ENCODE data around the gene DOCK8. TPM values are rescaled to one million over a fixed set of nuclear protein-coding genes. Genes with fewer than 3 reads are reported as not detected.

DOCK8 gene
- total RNA-seq, 1 experiment from 2014 or later, result 15.2 TPM

DNA sequence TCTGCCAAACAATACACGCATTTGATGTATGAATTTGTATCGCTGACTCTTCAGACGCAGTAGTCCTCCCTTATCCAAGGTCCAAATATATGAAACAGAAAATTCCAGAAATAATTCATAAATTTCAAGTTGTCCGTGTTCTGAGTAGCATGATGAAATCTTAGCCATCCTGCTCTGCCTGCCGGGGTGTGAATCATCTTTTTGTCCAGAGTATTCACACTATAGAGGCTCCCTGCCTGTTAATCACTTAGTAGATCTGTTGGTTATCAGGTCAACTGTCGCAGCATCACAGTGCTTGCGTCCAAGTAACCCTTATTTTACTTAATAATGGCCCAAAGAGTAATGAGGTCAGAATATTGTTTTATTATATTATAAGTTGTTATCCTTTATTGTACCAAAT, 268.1 kb downstream of the DOCK8 start:
- Mint-ChIP-seq H3K27me3 (ENCODE audit: insufficient read depth, unreplicated experiment) (no peaks in the 10 kb centered on the region), H3K4me1 (ENCODE audit: low read depth, unreplicated experiment) (peaks cover 40% of the 10 kb centered on the region), H3K9me3 (ENCODE audit: unreplicated experiment) (no peaks in the 10 kb centered on the region), H3K4me3 (ENCODE audit: unreplicated experiment) (no peak overlapping the region), H3K36me3 (ENCODE audit: insufficient read depth, unreplicated experiment) (peaks cover 3% of the 10 kb centered on the region), H3K27ac (ENCODE audit: unreplicated experiment) (no peak overlapping the region)
- TF ChIP-seq, protein P1, sequence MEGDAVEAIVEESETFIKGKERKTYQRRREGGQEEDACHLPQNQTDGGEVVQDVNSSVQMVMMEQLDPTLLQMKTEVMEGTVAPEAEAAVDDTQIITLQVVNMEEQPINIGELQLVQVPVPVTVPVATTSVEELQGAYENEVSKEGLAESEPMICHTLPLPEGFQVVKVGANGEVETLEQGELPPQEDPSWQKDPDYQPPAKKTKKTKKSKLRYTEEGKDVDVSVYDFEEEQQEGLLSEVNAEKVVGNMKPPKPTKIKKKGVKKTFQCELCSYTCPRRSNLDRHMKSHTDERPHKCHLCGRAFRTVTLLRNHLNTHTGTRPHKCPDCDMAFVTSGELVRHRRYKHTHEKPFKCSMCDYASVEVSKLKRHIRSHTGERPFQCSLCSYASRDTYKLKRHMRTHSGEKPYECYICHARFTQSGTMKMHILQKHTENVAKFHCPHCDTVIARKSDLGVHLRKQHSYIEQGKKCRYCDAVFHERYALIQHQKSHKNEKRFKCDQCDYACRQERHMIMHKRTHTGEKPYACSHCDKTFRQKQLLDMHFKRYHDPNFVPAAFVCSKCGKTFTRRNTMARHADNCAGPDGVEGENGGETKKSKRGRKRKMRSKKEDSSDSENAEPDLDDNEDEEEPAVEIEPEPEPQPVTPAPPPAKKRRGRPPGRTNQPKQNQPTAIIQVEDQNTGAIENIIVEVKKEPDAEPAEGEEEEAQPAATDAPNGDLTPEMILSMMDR (IDR thresholded peaks at IDR 0.05; ENCODE audit: insufficient read depth in 1 of 2, low read depth in 1 of 2, low read length in 1 of 2, severe bottlenecking in 1 of 2, unreplicated experiment in 1 of 2), result no peak
- POLR2A ChIA-PET, result no interaction called here
- no peak for DNase-seq
- Histone ChIP-seq H3K27me3 (replicated peaks; ENCODE audit: control insufficient read depth, insufficient read depth, low read length) (no peaks in the 10 kb centered on the region), H3K4me3 (ENCODE audit: low read depth, low read length) (no peak overlapping the region), H3K4me1 (peaks cover 91% of the 10 kb centered on the region), H3K36me3 (ENCODE audit: control insufficient read depth, insufficient read depth, low read length) (no peaks in the 10 kb centered on the region), H3K9me3 (no peaks in the 10 kb centered on the region)
- CTCF ChIA-PET, result no interaction called here
- BruUV-seq (replicated peaks), result no TSS peak
- intact Hi-C loops (cut with micrococcal nuclease; ENCODE audit: unreplicated experiment), result no loop called here

DNA sequence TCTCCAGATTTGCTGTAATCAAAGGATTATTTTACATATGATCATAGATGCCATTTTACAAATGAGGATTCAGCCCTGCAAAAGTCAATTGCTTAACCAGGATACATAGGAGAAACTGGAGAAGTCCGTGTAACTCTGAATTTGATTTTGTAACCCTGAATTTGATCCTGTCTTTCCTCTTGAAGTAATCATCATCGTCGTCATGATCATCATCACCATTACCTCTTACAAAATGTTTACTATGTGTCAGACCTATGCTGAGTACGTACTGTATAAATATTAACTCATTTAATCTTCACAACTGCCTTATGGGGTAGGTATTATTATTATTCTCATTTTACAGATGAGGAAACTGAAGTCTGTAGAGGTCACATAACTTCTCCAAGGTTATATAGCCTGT, 271.5 kb downstream of the DOCK8 start:
- H3K36me3 ChIP-seq (ENCODE audit: control insufficient read depth, insufficient read depth, low read length), result no peaks in the 10 kb centered on the region
- H3K27me3 ChIP-seq (replicated peaks; ENCODE audit: control insufficient read depth, insufficient read depth, low read length), result no peaks in the 10 kb centered on the region
- BruUV-seq (replicated peaks), result no TSS peak
- CTCF ChIA-PET, result interaction anchor here (0.6 kb wide), 1 partner anchor 115 kb away, joined by 4 read pairs; no protein-coding TSS in a partner anchor
- Mint-ChIP-seq H3K27ac (ENCODE audit: unreplicated experiment) (no peak overlapping the region), H3K36me3 (ENCODE audit: insufficient read depth, unreplicated experiment) (no peaks in the 10 kb centered on the region), H3K9me3 (ENCODE audit: unreplicated experiment) (no peaks in the 10 kb centered on the region), H3K27me3 (ENCODE audit: insufficient read depth, unreplicated experiment) (no peaks in the 10 kb centered on the region), H3K4me3 (ENCODE audit: unreplicated experiment) (no peak overlapping the region), H3K4me1 (ENCODE audit: low read depth, unreplicated experiment) (peaks cover 22% of the 10 kb centered on the region)
- no peaks in the 10 kb centered on the region for H3K9me3 ChIP-seq
- POLR2A ChIA-PET, result no interaction called here
- H3K4me1 ChIP-seq, result peaks cover 86% of the 10 kb centered on the region
- intact Hi-C loops (cut with micrococcal nuclease; ENCODE audit: unreplicated experiment), result no loop called here
- no peak overlapping the region for H3K4me3 ChIP-seq (ENCODE audit: low read depth, low read length)
- no peak for DNase-seq
- TF ChIP-seq, protein P1 (IDR thresholded peaks at IDR 0.05; ENCODE audit: insufficient read depth in 1 of 2, low read depth in 1 of 2, low read length in 1 of 2, severe bottlenecking in 1 of 2, unreplicated experiment in 1 of 2), result no peak

DNA sequence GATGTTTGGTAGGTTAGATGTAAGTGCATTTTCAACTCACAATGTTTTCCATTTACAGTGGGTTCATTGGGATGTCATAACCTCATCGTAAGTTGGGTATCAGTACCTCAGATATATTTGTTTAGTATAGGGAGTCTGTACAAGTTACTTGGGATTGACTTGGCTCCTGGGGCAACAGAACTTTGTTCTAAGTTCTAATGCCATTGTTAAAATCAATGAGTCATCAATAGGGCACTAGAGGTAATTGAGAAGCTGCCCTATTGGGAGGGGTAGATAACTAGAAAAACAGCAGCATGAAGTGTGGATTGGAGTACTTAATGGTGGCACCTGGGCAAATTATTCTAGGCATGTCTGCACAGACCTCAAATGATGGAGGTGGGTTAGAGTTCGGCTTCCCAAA, 272.8 kb downstream of the DOCK8 start:
- H3K27me3 ChIP-seq (replicated peaks; ENCODE audit: control insufficient read depth, insufficient read depth, low read length), result no peaks in the 10 kb centered on the region
- H3K27me3 Mint-ChIP-seq (ENCODE audit: insufficient read depth, unreplicated experiment), result no peaks in the 10 kb centered on the region
- POLR2A ChIA-PET, result no interaction called here
- H3K9me3 Mint-ChIP-seq (ENCODE audit: unreplicated experiment), result no peaks in the 10 kb centered on the region
- H3K4me1 Mint-ChIP-seq (ENCODE audit: low read depth, unreplicated experiment), result peaks cover 22% of the 10 kb centered on the region
- no peaks in the 10 kb centered on the region for H3K9me3 ChIP-seq
- no peaks in the 10 kb centered on the region for H3K36me3 Mint-ChIP-seq (ENCODE audit: insufficient read depth, unreplicated experiment)
- no peak overlapping the region for H3K4me3 Mint-ChIP-seq (ENCODE audit: unreplicated experiment)
- no peak overlapping the region for H3K27ac Mint-ChIP-seq (ENCODE audit: unreplicated experiment)
- TF ChIP-seq, protein P1 (IDR thresholded peaks at IDR 0.05; ENCODE audit: insufficient read depth in 1 of 2, low read depth in 1 of 2, low read length in 1 of 2, severe bottlenecking in 1 of 2, unreplicated experiment in 1 of 2), result no peak
- CTCF ChIA-PET, result no interaction called here
- H3K4me1 ChIP-seq, result peaks cover 81% of the 10 kb centered on the region
- BruUV-seq (replicated peaks), result no TSS peak
- H3K36me3 ChIP-seq (ENCODE audit: control insufficient read depth, insufficient read depth, low read length), result no peaks in the 10 kb centered on the region
- intact Hi-C loops (cut with micrococcal nuclease; ENCODE audit: unreplicated experiment), result no loop called here
- DNase-seq, result no peak
- H3K4me3 ChIP-seq (ENCODE audit: low read depth, low read length), result no peak overlapping the region

Measured in Caco-2 (cell line).